BJ (cell line): Measurements from ENCODE around the gene TREML4. TPM values are rescaled to one million over a fixed set of nuclear protein-coding genes. Genes with fewer than 3 reads are reported as not detected.

Source experiments
- CTCF ChIA-PET: fragments of 350-600 bp; formaldehyde crosslinking; extraction: SDS; loops from one replicate; lab custom pipeline; 2021; ENCODE audit warnings: antibody characterized with exemption, inconsistent platforms; lab: Yijun Ruan, JAX
- POLR2A ChIA-PET: fragments of 300-600 bp; sonication (Branson Sonifier 250); formaldehyde crosslinking; extraction: SDS; loops from one replicate; lab custom pipeline; 2021; ENCODE audit warnings: antibody characterized with exemption; lab: Charles Lee
- DNase-seq: peaks from one replicate; pipeline ENCODE4 v3.0.0-alpha.2; 2011; ENCODE audit warnings: low read depth
- H3K27me3 ChIP-seq: 2 replicates; pipeline ENCODE4 v1.6.0; 2011; ENCODE audit warnings: low read length; ENCODE audit not compliant: control insufficient read depth, insufficient read depth
- H3K36me3 ChIP-seq: 2 replicates; pipeline ENCODE4 v1.5.1; 2011; ENCODE audit warnings: low read length; ENCODE audit not compliant: control insufficient read depth, insufficient read depth
- H3K4me3 ChIP-seq: 2 replicates; pipeline ENCODE4 v1.5.1; 2011; ENCODE audit warnings: low read depth, mild to moderate bottlenecking, control low read depth, low read length
- polyA plus RNA-seq: library from polyadenylated mRNA; depleted of rRNA; stranded (reverse); fragments of >200 nt; gene quantifications from 2 replicates; pipeline ENCODE4 v1.2.3, GENCODE V29; 2011
- TF ChIP-seq, protein P1 (sequence below): IDR thresholded peaks from 2 replicates; pipeline ENCODE4 v1.5.1; 2011; ENCODE audit warnings: low read depth, mild to moderate bottlenecking, control low read depth, inconsistent platforms, low read length, moderate library complexity; ENCODE audit not compliant: insufficient read depth

The TREML4 gene
- polyA plus RNA-seq, 1 experiment: not detected

DNA sequence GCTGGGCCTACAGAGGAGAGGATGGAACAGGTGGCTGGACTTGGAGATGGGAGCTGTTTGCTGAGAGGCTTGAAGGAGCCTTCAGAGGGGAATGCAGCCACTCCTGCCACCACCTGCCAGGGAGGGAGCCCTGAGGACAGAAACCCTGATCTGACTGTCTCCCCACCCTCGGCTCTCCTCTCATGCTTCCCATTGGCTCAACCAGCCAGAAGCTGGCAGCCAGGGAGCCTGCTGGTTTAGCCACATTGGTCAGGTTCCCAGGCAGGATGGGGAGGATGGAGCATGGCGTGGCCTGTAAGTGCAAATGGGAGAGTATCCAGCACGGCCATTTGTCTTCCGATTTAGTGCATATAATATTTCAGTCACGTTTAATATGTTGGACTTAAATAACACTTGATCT is 45.6 kb downstream of the TREML4 start:
- ChIA-PET CTCF (interaction anchor here (0.7 to 1.0 kb wide), 2 partner anchors 13 to 45 kb away, joined by 3 read pairs; partner anchors contain the start of gene TREM1), POLR2A (no interaction called here)
- TF ChIP-seq, protein P1, sequence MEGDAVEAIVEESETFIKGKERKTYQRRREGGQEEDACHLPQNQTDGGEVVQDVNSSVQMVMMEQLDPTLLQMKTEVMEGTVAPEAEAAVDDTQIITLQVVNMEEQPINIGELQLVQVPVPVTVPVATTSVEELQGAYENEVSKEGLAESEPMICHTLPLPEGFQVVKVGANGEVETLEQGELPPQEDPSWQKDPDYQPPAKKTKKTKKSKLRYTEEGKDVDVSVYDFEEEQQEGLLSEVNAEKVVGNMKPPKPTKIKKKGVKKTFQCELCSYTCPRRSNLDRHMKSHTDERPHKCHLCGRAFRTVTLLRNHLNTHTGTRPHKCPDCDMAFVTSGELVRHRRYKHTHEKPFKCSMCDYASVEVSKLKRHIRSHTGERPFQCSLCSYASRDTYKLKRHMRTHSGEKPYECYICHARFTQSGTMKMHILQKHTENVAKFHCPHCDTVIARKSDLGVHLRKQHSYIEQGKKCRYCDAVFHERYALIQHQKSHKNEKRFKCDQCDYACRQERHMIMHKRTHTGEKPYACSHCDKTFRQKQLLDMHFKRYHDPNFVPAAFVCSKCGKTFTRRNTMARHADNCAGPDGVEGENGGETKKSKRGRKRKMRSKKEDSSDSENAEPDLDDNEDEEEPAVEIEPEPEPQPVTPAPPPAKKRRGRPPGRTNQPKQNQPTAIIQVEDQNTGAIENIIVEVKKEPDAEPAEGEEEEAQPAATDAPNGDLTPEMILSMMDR: no peak
- Histone ChIP-seq H3K4me3 (no peak overlapping the region), H3K27me3 (peaks cover 2% of the 10 kb centered on the region; the same call in 1 of the 2 replicates), H3K36me3 (no peaks in the 10 kb centered on the region)
- DNase-seq: no peak

DNA sequence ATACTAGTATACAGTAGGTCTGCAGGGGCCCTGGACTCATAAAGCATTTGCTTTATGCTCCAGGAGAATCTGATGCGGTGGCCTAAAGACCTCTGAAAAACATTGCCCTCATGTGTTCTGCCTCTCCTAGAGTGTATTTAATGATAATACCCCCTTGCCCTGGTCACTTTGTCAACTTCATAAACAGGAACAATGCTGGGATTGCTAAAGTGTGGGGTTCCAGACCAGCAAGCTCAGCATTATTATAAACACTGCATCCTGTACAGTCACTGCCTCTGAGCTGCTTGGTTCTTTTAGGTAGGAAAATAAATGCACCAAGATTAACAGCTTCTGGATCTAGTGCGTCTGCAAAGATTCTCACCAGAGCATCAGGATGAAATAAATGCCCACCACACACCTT is 46.1 kb downstream of the TREML4 start:
- no peaks in the 10 kb centered on the region for H3K36me3 ChIP-seq
- TF ChIP-seq, protein P1: no peak
- DNase-seq: no peak
- H3K27me3 ChIP-seq: peaks cover 2% of the 10 kb centered on the region; the same call in 1 of the 2 replicates
- no peak overlapping the region for H3K4me3 ChIP-seq
- ChIA-PET POLR2A (no interaction called here), CTCF (interaction anchor here (0.7 to 1.1 kb wide), 3 partner anchors 12 to 44 kb away, joined by 3 to 6 read pairs (median 3); partner anchors contain the start of gene TREM1)

DNA sequence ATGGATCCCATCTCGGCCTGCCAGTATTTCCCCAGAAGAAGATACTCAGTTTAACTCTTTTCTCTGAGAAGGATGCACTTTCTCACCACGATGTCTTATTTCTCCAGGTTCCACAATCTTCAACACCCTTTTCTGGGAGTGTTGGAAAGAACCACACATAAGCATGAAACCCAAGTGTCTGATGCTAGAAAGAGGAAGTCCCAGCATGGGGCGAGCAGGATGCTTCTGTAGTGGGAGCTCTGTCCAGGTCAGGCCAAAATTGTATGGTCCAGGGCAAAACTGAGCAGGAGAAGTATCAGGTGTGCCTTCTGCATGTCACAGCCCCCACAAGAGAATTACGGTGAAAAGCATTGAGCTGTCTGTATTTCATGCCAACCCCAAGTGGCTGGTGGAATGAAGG is 47.3 kb downstream of the TREML4 start:
- H3K27me3 ChIP-seq: peaks cover 2% of the 10 kb centered on the region; the same call in 1 of the 2 replicates
- DNase-seq: no peak
- no peaks in the 10 kb centered on the region for H3K36me3 ChIP-seq
- ChIA-PET POLR2A (no interaction called here), CTCF (no interaction called here)
- H3K4me3 ChIP-seq: no peak overlapping the region
- TF ChIP-seq, protein P1: no peak

DNA sequence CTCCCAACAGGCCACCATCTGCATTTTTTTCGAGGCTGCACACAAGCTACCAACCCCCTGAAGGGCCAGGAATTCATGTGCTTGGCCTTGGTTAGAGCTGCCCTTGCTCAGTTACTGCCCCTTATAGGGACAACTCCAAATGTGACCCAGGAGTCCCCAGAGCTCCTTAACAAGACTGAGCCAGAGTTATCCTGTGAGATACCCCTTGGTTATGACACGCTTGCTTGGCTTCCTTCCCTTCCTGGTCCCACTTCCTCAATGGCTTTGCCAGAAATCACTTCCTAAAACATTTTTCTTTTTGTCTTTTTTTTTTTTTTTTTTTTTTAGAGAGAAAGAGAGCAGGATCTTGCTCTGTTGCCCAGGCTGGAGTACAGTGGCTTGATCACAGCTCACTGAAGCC is 49.5 kb downstream of the TREML4 start:
- CTCF ChIA-PET: no interaction called here
- TF ChIP-seq, protein P1: no peak
- H3K36me3 ChIP-seq: no peaks in the 10 kb centered on the region
- POLR2A ChIA-PET: no interaction called here
- H3K27me3 ChIP-seq: peaks cover 2% of the 10 kb centered on the region; the same call in 1 of the 2 replicates
- DNase-seq: no peak
- no peak overlapping the region for H3K4me3 ChIP-seq

DNA sequence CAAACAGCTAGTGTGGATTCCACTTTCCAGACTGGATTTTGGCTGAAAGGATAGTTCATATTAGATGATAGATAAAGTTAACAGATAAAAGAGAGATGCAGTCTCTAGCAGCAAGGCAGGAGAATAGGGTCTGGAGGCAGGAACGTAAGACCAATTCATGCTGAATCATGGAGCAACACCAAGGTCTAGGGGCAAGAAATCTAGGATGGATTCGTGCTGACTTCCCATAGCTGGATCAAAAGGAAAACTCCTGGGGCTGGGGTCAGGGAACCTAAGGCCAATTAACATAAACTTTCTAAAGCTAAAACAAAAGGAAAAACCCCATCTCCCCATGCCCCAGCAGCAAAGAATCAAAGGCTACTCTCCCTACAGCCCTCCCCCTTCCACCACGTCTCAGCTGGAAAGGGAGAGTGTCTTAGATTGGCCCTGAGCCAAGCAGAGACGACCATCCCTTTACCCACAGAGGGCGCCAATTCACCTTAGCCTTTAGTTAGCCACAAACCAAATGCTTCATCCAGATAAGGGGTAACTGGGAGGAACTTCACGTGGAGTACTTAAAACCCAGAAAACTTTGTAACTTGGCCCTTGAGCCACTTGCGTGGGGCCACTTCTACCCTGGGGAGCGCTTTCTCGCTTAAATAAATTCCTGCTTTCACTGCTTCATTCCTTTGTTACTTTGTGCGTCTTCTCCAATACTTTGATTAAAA is 50.7 kb downstream of the TREML4 start:
- H3K27me3 ChIP-seq: peaks cover 2% of the 10 kb centered on the region; the same call in 1 of the 2 replicates
- DNase-seq: no peak
- TF ChIP-seq, protein P1: peak; percentile 43
- H3K4me3 ChIP-seq: no peak overlapping the region
- POLR2A ChIA-PET: no interaction called here
- no peaks in the 10 kb centered on the region for H3K36me3 ChIP-seq
- CTCF ChIA-PET: interaction anchor here (0.7 to 1.4 kb wide), 4 partner anchors 10 to 78 kb away, joined by 3 to 8 read pairs (median 3); partner anchors contain the start of gene TREML2
